K562 (cell line): ENCODE measurements around the gene PALLD. TPM values are rescaled to one million over a fixed set of nuclear protein-coding genes. Genes with fewer than 3 reads are reported as not detected.

ENCODE experiments used
- ATAC-seq: fragments of 200-7000 bp; cut with Tn5 transposase; 3 replicates; pipeline ENCODE4 v1.9.1; 2020; ENCODE audit warnings: moderate library complexity
- BruUV-seq: library from RNA; stranded (reverse); fragments of 400-500 nt; replicated peaks from 2 replicates; lab custom pipeline; 2021; lab: Mats Ljungman, UMichigan
- CTCF ChIA-PET: fragments of 300-600 bp; formaldehyde crosslinking; extraction: SDS; loops from one replicate; lab custom pipeline; 2021; ENCODE audit warnings: low intra/inter-chr PET ratio; lab: Yijun Ruan, JAX
- POLR2A ChIA-PET: fragments of 300-600, 350-650 bp; sonication (Branson Sonifier 250); formaldehyde crosslinking; extraction: SDS; loops from one replicate; lab custom pipeline; 2021; ENCODE audit warnings: antibody characterized with exemption, inconsistent platforms; lab: Yijun Ruan, JAX
- DNase-seq, 4 experiments: peaks; one replicate each; pipeline versions ENCODE4 v3.0.0 to v3.0.0-alpha.2; 2011 to 2018; ENCODE audit warnings: low spot score in 3 of 4, mixed read lengths in 3 of 4; ENCODE audit errors: extremely low read depth in 1 of 4
- FAIRE-seq: peaks from 2 replicates; lab custom pipeline; 2011; peaks lifted over from hg19 to GRCh38; lab: Jason Lieb, UNC
- H2AFZ ChIP-seq: 2 replicates; pipeline ENCODE4 v1.6.0; 2011; ENCODE audit warnings: low read depth, low read length, control low read depth, inconsistent platforms
- H3K27ac ChIP-seq: fragments of 200-600 bp; 3 replicates; pipeline ENCODE4 v1.8.0; 2011; ENCODE audit warnings: low read depth, mild to moderate bottlenecking, control low read depth, inconsistent platforms, low read length, moderate library complexity, mixed read lengths; ENCODE audit errors: extremely low read depth
- H3K27me3 ChIP-seq, 2 experiments: fragments of 300-600 bp in 1 of 2; 2 replicates in 1 of 2; 3 replicates in 1 of 2; pipeline versions ENCODE4 v1.6.0 to v1.8.0; 2011; ENCODE audit warnings: inconsistent platforms in 2 of 2, low read length in 2 of 2, mild to moderate bottlenecking in 1 of 2, mixed read lengths in 1 of 2, moderate library complexity in 1 of 2; ENCODE audit not compliant: control insufficient read depth in 2 of 2, insufficient read depth in 2 of 2
- H3K36me3 ChIP-seq: fragments of 300-600 bp; 3 replicates; pipeline ENCODE4 v1.8.0; 2011; ENCODE audit warnings: mild to moderate bottlenecking, low read length, inconsistent platforms; ENCODE audit not compliant: control insufficient read depth, insufficient read depth
- H3K4me1 ChIP-seq, 2 experiments: fragments of 200-600 bp in 1 of 2; replicated peaks in 1 of 2; 2 replicates in 1 of 2; 3 replicates in 1 of 2; pipeline versions ENCODE4 v1.5.1 to v1.8.0; 2011; ENCODE audit warnings: inconsistent platforms in 2 of 2, low read length in 2 of 2, mild to moderate bottlenecking in 1 of 2, mixed read lengths in 1 of 2, moderate library complexity in 1 of 2; ENCODE audit not compliant: control insufficient read depth in 2 of 2, insufficient read depth in 2 of 2
- H3K4me2 ChIP-seq: 2 replicates; pipeline ENCODE4 v1.6.1; 2011; ENCODE audit warnings: low read length, control low read depth, inconsistent platforms, mixed read lengths; ENCODE audit not compliant: insufficient read depth
- H3K4me3 ChIP-seq: fragments of 200-600 bp; sonication (generic), shearing (Covaris generic); 2 replicates; pipeline ENCODE4 v1.5.1; 2016; ENCODE audit warnings: control low read depth, inconsistent platforms
- H3K79me2 ChIP-seq: fragments of 200-600 bp; 3 replicates; pipeline ENCODE4 v1.8.0; 2011; ENCODE audit warnings: low read length, inconsistent platforms; ENCODE audit not compliant: control insufficient read depth, insufficient read depth
- H3K9ac ChIP-seq, 2 experiments: 2 replicates each; pipeline versions ENCODE4 v1.6.0 to v1.6.1; 2011; ENCODE audit warnings: low read depth in 2 of 2, low read length in 2 of 2, control low read depth in 1 of 2, inconsistent platforms in 1 of 2, mild to moderate bottlenecking in 1 of 2, mixed read lengths in 1 of 2; ENCODE audit not compliant: insufficient read depth in 1 of 2
- H3K9me1 ChIP-seq: one replicate; pipeline ENCODE4 v1.6.0; 2011; ENCODE audit warnings: inconsistent platforms, mild to moderate bottlenecking, low read length, moderate library complexity; ENCODE audit not compliant: control insufficient read depth, insufficient read depth
- H3K9me3 ChIP-seq: replicated peaks from 2 replicates; pipeline ENCODE4 v1.5.1; 2011; ENCODE audit warnings: low read depth, low read length, inconsistent platforms; ENCODE audit not compliant: control insufficient read depth, insufficient read depth
- H4K20me1 ChIP-seq: replicated peaks from 2 replicates; pipeline ENCODE4 v1.6.1; 2011; ENCODE audit warnings: low read length, inconsistent platforms, mixed read lengths; ENCODE audit not compliant: control insufficient read depth, insufficient read depth
- CEBPG ChIP-seq, 3 experiments: fragments of 200-800 bp in 1 of 3; sonication (Bioruptor generic) in 1 of 3; sonication (generic) in 1 of 3; formaldehyde crosslinking in 1 of 3; IDR thresholded peaks in 2 of 3; conservative IDR thresholded peaks in 1 of 3; 2 replicates each; pipeline versions ENCODE4 v1.6.1 to v1.8.0; 2016 to 2022; ENCODE audit warnings: missing compliant biosample characterization in 2 of 3, missing genetic modification characterization in 2 of 3, mild to moderate bottlenecking in 1 of 3, missing genetic modification reagents in 1 of 3
- CGGBP1 ChIP-seq: fragments of 250-450 bp; sonication (Bioruptor Pico); IDR thresholded peaks from 2 replicates; pipeline ENCODE4 v1.9.0; 2021; ENCODE audit warnings: mild to moderate bottlenecking
- CTCFL ChIP-seq: IDR thresholded peaks from 2 replicates; pipeline ENCODE4 v1.6.1; 2011; ENCODE audit warnings: borderline replicate concordance, low read depth, mild to moderate bottlenecking, moderate library complexity, low read length; ENCODE audit not compliant: insufficient read depth, poor library complexity, severe bottlenecking
- FOSL1 ChIP-seq: fragments of 200-800 bp; sonication (Bioruptor generic); conservative IDR thresholded peaks from 2 replicates; pipeline ENCODE4 v1.6.1; 2016; ENCODE audit warnings: missing genetic modification characterization, missing compliant biosample characterization
- FOXA1 ChIP-seq: fragments of 450-650 bp; IDR thresholded peaks from 2 replicates; pipeline ENCODE4 v1.6.1; 2016; ENCODE audit warnings: mild to moderate bottlenecking, borderline replicate concordance
- MBD1 ChIP-seq: fragments of 250-450 bp; sonication (Bioruptor Pico); IDR thresholded peaks from 2 replicates; pipeline ENCODE4 v1.8.0; 2022; ENCODE audit warnings: inconsistent platforms
- MTA2 ChIP-seq: fragments of 450-650 bp; IDR thresholded peaks from 2 replicates; pipeline ENCODE4 v1.6.1; 2016; ENCODE audit warnings: low read depth
- MTF1 ChIP-seq: fragments of 250-450 bp; sonication (Bioruptor Pico); IDR thresholded peaks from 2 replicates; pipeline ENCODE4 v1.9.0; 2021; ENCODE audit warnings: moderate library complexity, mild to moderate bottlenecking, inconsistent platforms, borderline replicate concordance
- RBM34 ChIP-seq: fragments of 200-400 bp; formaldehyde crosslinking; IDR thresholded peaks from 2 replicates; pipeline ENCODE4 v1.6.1; 2018; ENCODE audit warnings: low read length, borderline replicate concordance; ENCODE audit not compliant: insufficient read depth
- TFAM ChIP-seq: fragments of 250-450 bp; sonication (Bioruptor Pico); conservative IDR thresholded peaks from 2 replicates; pipeline ENCODE4 v1.5.0; 2021; ENCODE audit warnings: mild to moderate bottlenecking, moderate library complexity
- ZNF197 ChIP-seq: fragments of 200-800 bp; sonication (Bioruptor generic); IDR thresholded peaks from 2 replicates; pipeline ENCODE4 v1.6.1; 2016; ENCODE audit warnings: low read depth, missing genetic modification characterization, missing compliant biosample characterization
- ZNF354B ChIP-seq: fragments of 250-450 bp; sonication (Bioruptor Pico); IDR thresholded peaks from 2 replicates; pipeline ENCODE4 v1.4.0; 2020
- ZNF431 ChIP-seq: sonication (generic); formaldehyde crosslinking; IDR thresholded peaks from 2 replicates; pipeline ENCODE4 v1.8.0; 2022; ENCODE audit warnings: mild to moderate bottlenecking, missing genetic modification reagents
- ZNF592 ChIP-seq: fragments of 450-650 bp; IDR thresholded peaks from 2 replicates; pipeline ENCODE4 v1.6.1; 2017; ENCODE audit warnings: antibody characterized with exemption, mild to moderate bottlenecking
- ZNF77 ChIP-seq: fragments of 250-450 bp; sonication (Bioruptor Pico); IDR thresholded peaks from 2 replicates; pipeline ENCODE4 v1.5.0; 2020
- WGBS: fragments of 100-300 bp; shearing (Covaris generic); methylation state at CpG from one replicate; pipeline ENCODE4 v1.1.6; 2016; ENCODE audit warnings: low coverage, mixed read lengths; ENCODE audit not compliant: insufficient coverage; ENCODE audit errors: missing lambda C conversion rate; 5-methylcytosine and 5-hydroxymethylcytosine counted together
- in situ Hi-C: fragments of 300-500 bp; cut with MboI; formaldehyde crosslinking; loops from 4 replicates; pipeline ENCODE4 v1.15.0; 2018; ENCODE audit warnings: inconsistent platforms, mixed read lengths
- intact Hi-C: fragments of 100-400 bp; cut with micrococcal nuclease; formaldehyde crosslinking; loops from 2 replicates; pipeline ENCODE4 v1.14.2; 2022
- polyA plus RNA-seq, 8 experiments: library from polyadenylated mRNA; depleted of rRNA in 4 of 8; stranded (reverse) in 5 of 8; unstranded in 3 of 8; fragments of >200 nt; fragmentation: Nextera tagmentation in 2 of 8; fragmentation: Illumina TruSeq in 1 of 8; extraction: Ambion mirVana in 2 of 8; extraction: Trizol in 1 of 8; gene quantifications; 2 replicates each; pipeline versions ENCODE4 v1.2.1 to v1.2.3, GENCODE V29; 2011 to 2014; ENCODE audit warnings: inconsistent platforms in 1 of 8, missing spikeins in 1 of 8
- total RNA-seq, 7 experiments: library from RNA; depleted of rRNA in 6 of 7; stranded (reverse); fragments of >200 nt in 6 of 7; fragmentation: Illumina TruSeq in 2 of 7; extraction: Trizol in 2 of 7; gene quantifications; 2 replicates each; pipeline versions ENCODE4 v1.2.1 to v1.2.3, GENCODE V29; 2011 to 2021; ENCODE audit warnings: low replicate concordance in 1 of 7

Gene PALLD
- total and polyA plus RNA-seq, 9 of the 15 experiments (the other 6 are each of a cell fraction or from before 2014, with no cell fraction given) = 0.01 to 0.35 (median 0.06) TPM; not detected in 3

GRCh38 chr4:168707205-168707604, 210.4 kb downstream of the PALLD start:
- ATAC-seq = no peak
- in situ Hi-C loops = no loop called here
- no peaks in the 10 kb centered on the region for H3K36me3 ChIP-seq
- H3K4me3 ChIP-seq = no peak overlapping the region
- CTCF ChIA-PET = interaction anchor here (0.5 kb wide), 1 partner anchor 724 kb away, joined by 3 read pairs; no protein-coding TSS in a partner anchor
- no peaks in the 10 kb centered on the region for H3K27me3 ChIP-seq
- H4K20me1 ChIP-seq = no peaks in the 10 kb centered on the region
- FAIRE-seq = no peak
- no TSS peak for BruUV-seq
- H2AFZ ChIP-seq = no peak overlapping the region
- DNase-seq = no peak
- H3K79me2 ChIP-seq = no peaks in the 10 kb centered on the region
- 3% methylated on average over 4 of the region's 4 CpGs for WGBS
- no peak overlapping the region for H3K9ac ChIP-seq
- POLR2A ChIA-PET = no interaction called here
- no peak overlapping the region for H3K4me2 ChIP-seq
- TF ChIP-seq MBD1 (CRISPR knock-in tag) (no peak), CEBPG (CRISPR knock-in tag; IDR thresholded peaks at IDR 0.05) (no peak), CEBPG (tag; conservative IDR thresholded peaks at IDR 0.05 in 1 of 2, IDR thresholded peaks at IDR 0.05 in 1 of 2) (no peak), CTCFL (no peak), ZNF431 (no peak), RBM34 (no peak), ZNF197 (CRISPR knock-in tag) (no peak), FOSL1 (tag) (no peak), ZNF77 (CRISPR knock-in tag) (no peak), ZNF354B (no peak), MTF1 (CRISPR knock-in tag) (no peak), FOXA1 (no peak), ZNF592 (no peak), MTA2 (no peak), TFAM (CRISPR knock-in tag) (no peak), CGGBP1 (CRISPR knock-in tag) (no peak)
- TF ChIP-seq, all 486 proteins: peak for 0
- intact Hi-C loops = no loop called here
- Histone ChIP-seq H3K9me1 (no peaks in the 10 kb centered on the region), H3K27ac (no peak overlapping the region), H3K4me1 (no peaks in the 10 kb centered on the region), H3K9me3 (no peaks in the 10 kb centered on the region)
